HG02623 (cell line): ENCODE data around the gene USP46.

Experiments
- ATAC-seq: cut with Tn5 transposase; IDR thresholded peaks from one replicate; pipeline ENCODE4 v1.9.1; 2021; ENCODE audit warnings: moderate library complexity; ENCODE audit not compliant: unreplicated experiment

Gene USP46

DNA sequence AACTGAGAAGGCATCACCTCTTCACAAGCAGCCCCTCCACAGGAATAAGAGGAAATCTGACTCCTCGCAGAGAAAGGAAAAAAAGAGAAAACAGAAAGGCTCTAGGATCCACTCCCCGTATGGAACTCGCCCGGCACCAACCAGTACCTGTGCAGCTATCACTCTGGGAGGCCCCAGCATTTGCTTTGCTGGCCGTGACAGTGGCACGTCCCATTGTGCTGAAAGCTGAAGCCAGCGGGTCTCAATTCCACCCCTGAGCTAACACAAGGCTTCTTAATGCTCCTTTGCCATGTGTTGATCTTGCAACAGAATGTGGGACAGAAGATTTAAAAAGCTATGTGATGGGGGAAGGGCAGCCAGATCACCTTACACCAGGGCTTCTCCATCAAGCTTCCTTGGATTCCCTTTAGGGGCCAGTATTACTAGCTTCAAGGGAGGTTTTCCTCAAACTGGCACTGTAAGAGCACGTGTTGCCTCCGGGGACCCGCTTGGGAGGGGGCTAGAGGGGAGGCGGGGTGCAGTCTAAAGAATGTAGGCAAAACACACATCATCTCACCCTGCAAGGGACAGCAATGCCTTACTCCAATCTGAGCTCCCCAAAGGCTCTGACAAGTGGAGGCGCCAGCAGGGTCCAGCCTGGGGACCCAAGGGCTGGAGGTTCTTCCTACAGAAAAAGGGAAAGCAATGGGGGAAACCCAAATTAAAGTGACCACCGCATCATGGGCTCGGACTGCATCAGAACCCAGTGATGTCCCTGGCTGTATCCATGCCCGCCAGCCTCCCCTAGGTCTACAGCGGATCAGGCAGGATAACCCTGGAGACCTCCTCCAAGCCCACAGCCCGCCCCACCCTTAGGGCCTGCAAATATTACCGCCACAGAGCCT is 1.2 kb downstream of the USP46 start:
- no peak for ATAC-seq

DNA sequence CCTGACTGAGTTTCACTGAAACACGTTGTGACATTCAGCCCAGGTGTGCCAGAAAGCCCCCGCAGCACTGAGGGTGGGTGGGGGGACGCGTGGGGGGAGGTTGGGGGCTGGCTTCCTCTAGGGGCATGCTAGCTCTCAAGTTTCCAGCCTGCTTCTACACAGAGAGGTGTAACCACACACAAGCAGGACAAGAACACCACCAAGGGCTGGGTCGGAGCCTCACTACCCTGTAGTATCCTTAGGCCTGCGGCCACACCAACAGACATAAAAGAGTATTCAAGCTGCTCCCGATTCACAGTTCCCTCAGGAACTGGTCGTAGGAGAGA is 1.8 kb downstream of the USP46 start:
- ATAC-seq, result no peak

DNA sequence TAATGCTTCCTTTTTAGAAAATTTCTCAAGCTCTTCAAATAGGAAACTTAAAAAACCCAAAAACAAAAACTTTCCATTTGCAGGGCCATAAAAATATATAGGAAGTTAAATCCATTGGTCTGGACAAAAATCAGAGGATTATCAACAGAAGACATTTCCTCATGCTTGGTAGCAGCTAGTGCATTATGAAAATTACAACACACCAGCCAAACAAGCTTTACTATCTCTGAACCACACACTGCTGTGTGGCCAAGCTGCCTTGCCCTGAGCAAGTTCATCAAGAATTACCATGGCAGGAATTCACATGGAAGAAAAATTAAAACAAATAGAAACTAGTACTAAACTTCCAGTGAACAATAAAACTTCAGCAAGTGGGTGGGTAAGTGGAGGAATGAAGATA is 3.6 kb downstream of the USP46 start:
- no peak for ATAC-seq

DNA sequence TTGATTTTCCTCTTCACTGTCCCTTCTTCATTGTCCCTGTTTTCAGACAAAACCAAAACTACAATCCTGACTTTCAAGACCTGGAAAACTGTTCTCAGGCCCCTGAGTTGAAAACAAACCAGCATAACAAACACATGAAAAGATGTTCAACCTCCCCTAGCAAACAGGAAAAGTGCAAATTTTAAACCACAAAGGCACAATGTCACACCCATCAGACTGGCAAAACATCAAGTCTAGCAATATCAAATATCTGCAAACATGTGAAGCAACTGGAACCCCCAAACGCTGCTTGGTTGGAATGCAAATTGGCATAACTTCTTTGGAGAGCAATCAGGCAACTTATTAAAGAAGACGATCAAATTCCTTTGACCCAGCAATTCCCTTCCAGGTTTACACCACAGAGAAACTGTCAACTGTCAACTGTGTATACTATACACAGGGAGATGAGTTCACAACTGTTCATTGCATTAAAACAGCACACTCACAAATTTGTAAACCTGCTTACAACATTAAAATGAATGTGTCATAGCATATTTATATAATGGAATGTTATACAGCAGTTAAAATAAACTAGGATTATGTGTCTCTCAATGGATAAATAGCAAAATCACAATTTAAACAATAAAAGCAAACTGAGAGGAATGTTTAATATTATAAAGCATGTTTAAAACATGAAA is 7.0 kb downstream of the USP46 start:
- ATAC-seq, result no peak

DNA sequence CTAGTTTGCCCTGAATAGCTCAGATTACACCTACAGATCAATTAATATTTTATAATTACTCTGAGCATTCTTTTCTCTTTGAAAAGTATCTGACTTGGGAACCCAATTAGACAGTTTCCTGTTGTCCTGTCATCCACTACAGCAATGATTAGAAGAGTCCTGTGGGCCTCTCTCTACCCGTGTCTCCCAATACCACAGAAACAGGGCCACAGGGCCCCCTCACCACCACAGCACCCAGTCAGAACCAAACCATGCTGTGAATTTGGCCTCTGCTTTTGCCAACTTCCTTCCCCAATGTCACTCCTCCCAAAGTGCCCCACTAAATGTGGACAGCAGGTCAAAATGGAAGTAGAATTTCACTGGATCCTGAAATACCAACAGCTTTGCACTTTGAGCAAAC is 10.3 kb downstream of the USP46 start:
- no peak for ATAC-seq

DNA sequence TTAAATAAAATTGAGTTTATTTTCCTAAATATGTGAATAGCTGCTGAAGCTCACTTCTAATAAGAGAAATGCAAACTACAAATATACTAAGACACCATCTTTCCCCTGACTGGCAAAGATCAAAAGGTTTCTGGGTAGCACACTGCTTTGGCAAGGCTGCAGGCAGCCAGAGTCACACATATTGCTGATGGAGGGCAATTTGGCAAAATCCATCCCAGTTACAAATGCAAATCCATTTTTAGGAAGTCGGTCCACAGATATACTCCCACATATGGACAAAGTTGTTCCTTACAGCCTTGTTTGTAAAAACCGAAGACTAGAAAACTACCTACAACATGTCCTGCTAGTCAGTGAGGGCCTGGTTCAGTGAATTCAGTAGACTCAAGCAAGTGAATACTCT is 12.4 kb downstream of the USP46 start:
- ATAC-seq, result no peak

DNA sequence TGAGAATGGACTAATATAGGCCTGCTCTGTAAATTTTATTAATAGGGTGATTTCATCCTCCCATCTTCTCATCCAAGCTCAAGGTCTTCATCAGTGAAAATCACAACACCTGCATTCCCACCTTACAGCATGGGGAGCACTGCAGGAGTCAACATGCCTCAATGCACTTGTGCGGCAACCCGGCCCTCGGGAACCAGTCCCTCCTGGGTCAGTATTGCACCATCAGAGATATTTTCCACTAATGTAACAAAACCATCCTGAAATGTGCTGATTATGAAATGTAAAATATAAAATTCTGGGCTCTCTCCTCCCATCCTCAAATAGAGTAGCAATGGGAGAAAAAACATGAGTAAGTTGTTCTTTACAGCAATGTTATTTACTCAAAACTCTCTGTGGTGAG is 13.0 kb downstream of the USP46 start:
- ATAC-seq, result no peak

DNA sequence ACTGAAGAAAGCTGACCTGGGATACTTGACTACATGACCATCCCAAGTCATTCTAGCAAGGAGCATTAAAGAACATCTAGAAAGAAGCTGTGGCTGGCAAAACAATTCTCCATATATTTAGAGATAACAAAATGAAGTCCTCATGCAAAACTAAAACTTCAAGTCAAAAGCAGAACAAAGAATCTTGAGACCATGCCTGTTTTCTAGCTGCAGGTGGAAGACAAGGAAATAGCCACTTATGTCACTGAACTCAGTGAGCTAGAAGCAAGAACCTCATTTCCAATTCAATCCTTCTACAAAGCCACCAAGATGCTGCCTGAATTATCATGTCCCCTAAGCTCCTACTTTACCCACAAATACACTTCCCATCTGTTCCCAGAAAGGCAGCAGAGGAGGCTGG is 13.8 kb downstream of the USP46 start:
- ATAC-seq, result no peak

DNA sequence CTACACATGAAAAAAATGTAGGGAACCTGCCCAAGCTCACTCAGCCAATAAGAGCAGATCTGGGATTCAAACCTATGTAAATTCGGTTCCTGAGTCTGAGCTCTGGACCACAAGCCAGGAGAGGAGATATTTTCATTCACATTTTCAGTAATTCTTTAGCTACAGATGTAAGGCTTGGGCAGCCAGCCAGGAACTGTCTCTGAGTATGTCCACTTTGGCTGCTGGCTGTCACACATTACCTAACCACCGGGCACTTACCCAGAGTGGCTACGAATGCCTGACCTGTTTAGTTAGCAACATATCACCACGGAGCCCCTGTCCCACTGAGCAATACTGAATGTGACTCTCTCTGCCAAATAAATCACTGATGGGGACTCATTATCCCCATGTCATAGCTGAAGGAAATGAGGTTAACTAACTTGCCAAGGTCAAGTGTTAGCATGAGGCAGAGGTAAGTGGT is 15.3 kb downstream of the USP46 start:
- ATAC-seq, result no peak

DNA sequence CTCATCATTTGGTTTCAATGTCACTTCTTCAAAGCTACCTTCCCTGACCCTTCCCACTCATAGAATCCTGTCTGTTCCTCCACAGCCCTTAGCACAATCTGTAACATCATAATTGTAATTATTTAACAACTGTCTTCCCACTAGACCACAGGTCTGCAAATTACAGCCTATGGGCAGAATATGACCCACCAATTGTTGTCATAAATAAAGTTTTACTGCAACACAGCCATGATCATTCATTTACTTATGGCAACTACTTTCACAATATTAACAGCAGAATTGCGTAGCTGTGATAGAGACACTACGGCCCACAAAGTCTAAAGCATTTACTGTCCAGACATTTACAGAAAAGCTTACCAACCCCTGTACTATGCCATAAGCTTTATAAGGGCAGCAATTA is 15.9 kb downstream of the USP46 start:
- no peak for ATAC-seq

DNA sequence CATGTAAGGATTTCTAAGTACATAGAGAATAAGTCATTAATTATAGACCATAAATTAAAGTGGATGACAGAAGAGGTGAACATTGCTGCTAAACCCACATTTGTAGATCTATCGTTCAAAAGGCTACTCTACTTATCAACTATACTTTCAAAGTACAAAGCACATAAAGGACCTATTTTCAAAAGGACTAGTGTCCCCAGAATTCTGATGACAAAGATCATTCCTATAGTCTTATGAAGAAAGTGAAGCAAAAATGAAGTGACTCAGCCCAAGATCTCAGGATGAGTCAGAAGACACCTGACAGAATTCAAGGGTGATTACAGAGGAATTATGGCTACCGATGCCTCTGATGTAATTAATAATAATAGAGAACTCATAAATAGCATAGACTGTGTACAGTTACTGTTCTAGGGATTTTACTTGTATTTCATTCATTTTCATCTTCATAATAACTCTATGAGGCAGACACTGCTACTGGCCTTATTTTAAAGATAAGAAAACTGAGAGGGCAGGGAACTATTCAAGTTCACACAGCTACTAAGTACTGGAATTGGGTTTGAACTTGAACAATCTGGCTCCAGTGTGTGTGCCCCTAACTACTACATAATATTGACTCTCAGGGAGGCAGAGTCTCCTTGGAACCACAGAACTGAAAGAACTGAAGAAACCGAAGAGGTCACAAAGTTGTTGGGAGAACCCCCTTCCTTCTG is 17.1 kb downstream of the USP46 start:
- ATAC-seq, result peak; percentile 83

DNA sequence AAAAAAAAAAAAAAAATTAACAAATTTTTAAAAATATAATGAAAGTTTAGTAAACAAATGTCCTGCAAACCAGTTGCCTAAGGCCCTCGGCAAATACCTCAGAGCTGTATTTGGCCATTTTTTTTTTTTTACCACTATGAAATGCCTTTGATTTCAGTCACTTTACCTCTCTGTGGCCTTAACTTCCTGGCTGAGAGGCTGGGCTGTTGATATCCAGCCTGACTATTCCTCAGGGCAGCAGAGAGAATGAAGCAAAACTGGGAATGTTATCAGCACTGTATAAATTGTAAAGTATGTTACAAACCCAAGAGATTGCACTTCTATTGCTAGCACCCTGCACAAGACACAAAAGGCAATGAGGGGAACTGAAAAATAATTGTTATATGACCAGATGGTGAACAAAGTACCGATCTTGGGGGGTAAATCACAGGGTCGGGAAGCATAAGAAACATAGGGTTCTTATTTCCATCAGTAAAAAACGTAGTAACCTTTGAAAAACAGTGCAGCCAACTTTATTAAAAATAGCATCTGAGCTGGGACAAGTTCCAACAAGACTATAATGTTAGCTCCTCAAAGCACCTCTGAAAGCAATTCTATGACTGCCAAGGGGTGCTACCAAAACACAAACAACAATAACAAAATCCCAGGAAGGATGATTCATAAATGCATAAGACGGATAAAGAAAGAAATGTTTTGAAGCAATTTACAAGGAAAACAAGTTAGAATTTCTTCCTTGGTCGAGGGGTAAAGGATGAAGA is 18.1 kb downstream of the USP46 start:
- no peak for ATAC-seq

DNA sequence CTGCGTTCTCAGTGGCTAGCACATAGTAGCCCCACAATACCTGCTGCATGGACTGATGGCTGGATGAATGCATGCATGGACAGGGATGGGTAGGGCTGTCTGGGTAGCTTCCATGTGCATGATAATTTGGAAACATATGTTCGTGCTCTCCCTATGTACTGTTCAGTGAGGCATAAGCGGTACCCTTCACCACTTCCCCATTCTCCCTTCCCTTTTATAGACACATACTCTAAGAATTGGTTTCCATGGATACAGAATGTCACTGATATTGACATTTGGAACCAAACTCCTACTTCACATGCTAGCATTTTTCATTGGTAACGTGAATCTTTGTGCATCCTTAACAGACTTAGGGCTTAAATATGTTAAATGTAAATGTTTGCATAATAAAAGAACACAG is 20.4 kb downstream of the USP46 start:
- peak; percentile 33 for ATAC-seq

DNA sequence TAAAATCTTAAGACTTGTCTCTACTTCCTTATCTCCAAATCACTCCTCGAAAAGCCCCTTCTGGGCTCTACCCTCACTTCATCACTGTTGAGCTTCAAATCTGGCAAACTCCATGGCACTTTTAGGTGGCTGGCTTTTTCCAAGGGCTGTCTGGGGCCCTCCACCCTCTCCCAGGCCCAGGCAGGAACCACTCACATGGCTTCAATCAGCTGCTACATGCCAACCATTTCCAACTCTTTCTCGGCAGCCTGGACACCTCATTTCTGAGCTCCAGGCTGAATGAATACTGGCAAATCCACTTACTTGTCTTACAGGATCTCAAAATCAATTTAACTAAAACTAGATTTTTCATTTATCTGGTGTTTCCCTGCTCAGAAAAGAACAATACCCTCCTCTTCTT is 22.0 kb downstream of the USP46 start:
- ATAC-seq, result no peak

DNA sequence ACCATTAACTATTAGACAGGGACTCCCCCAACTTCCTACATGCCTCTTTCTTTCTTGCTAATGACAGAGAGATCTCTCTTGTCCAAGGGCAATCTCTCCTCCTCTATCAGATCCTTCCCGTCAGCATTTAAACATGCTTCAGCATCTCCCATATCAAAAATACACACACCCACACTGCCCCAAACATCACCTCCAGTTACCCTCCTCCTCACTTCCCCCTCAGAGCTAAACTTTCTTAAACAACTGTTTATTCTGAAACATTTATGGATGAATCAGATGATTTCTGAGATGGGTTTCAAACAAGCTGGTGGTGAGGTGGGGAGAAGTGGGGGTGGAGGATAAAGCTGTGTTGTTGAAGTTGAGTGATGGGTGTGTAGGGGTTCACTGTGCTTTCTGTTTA is 23.5 kb downstream of the USP46 start:
- ATAC-seq, result no peak

DNA sequence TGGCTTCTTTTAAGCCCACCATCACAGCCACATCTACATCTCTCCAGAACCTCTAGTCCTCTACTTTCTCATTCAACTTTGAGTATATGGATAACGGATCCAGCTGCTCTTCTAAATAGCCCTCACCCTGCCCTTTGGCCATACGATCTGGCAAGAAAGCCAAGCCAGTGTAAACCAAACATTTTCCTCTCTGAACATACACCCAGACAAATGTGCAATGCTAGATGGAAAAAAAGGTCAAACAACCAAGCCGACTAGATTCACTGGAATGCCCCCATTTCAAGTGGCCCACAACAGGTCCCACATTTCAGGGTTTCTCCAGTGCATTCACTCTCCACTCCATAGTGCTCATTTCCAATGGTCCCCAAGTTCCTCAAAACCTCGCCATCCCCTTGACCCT is 24.0 kb downstream of the USP46 start:
- ATAC-seq, result no peak

DNA sequence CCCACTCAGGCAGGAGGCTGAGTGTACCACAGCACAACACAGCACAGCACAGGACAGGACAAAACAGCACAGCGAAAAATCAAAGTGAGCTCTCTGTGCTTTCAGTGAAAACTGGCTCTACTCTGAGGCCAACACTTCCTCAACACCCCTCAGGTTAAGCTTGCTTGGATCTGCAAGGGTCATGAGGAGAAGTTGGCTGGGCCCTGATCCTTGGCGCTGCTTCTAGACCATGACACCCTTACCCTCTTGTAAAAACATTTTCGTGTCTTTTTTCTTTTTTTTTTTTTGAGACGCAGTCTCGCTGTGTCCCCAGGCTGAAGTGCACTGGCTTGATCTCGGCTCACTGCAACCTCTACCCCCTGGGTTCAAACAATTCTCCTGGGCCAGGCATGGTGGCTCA is 25.3 kb downstream of the USP46 start:
- no peak for ATAC-seq

DNA sequence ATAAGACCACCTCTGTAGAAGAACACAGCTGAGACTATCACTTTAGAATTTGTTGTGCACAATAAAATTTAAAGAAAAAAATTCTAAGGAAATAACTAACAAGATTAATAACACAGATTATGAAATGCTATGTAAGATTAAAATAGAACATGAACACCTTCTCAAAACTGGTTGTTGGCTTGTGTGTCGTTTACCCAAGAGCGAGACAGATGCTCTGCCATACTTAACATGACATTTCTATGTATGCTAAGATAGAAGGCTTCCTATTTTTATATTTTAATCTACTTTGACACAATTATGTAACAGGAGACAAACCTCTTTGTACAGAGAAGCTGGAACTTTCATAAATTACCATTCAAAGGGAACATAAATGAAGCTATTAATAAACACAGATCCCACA is 30.1 kb downstream of the USP46 start:
- no peak for ATAC-seq

DNA sequence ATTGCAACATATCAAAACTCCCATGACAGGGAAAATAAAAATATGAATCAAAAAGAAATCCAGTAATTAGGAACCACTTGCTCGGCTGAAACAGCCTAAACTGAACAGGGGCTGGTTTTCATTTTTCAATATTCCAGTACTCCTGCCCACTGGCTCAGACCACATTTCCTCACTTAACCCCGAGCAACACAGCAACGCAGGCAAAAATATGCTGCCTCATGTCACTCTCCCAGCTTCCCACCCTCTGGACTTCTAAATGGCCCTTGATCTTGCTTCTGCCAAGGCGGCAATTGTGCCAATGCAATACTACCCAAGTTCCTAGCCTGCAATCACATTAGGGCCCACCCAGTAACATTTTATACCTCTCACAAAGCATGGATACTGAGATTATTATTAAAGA is 30.6 kb downstream of the USP46 start:
- no peak for ATAC-seq

DNA sequence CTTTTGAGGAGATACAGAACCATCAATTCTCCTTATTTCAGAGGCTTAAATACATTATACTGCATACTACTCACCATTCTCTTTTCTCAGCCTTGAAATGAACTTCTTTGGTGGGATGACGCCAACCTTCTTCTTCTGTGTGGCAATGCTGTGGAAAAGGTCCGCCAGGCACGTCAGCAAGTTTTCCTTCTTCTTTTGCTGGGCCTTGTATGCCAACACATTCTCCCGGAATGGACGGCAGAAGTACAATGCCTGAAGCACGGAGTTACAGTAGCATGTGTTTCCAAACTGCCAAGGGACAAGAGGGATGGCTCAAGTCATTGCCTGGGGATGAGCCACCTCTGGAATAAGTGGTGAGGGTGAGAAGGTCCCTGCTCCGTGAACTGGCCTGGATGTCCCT is 31.2 kb downstream of the USP46 start:
- no peak for ATAC-seq

DNA sequence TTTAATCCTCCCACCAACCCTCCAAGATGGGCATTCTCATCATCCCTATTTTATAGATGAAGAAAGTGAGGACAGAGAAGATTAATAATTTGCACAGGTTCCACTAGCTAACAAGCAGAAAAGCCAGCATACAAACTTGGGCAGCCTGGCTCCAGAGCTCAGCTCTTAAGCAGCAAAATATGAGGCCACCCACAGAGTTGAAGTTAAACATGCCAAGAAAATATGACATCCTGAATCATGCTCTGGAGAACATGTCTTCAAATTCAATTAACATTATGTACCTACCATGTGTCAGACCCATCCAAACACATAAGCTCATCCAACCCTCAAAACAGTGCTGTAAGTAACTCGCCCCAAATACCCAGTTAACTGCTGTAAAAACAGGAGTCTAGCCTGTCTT is 33.9 kb downstream of the USP46 start:
- no peak for ATAC-seq
